ENCODE measurements around the gene RUVBL2. TPM values are rescaled to one million over a fixed set of nuclear protein-coding genes. Genes with fewer than 3 reads are reported as not detected.
A peak's percentile ranks its signal among the peaks of the same experiment; 100 is the strongest.
"Not testable (repeated sequence)": the region's sequence is repeated elsewhere in the genome, so short reads cannot be mapped to it uniquely, and the experiment has no call there.

Gene RUVBL2
- total RNA-seq, 1 experiment from 2014 or later, result 199 TPM

DNA sequence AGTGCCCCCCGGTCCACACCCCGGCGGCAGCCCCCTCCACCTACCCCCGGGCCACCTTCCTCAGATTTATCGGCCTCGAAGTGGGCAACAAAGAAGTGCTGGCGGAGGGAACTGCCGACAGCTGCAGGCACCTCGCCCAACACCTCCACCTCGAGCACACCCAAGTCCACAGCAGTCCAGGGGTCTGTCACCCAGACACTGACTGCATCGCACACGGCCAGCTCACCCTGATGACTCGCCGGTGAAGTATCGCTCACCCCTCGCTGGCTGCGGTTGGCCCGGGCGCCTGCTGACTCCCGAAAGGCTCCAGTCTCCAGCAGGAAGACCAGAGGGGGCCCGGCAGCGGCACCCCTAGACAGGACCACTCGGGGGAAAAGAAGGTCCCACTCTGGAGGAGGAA, 31.9 kb downstream of the RUVBL2 start:
- H3K36me3 Mint-ChIP-seq (ENCODE audit: insufficient read depth, unreplicated experiment); CTCF ChIA-PET; H3K27ac Mint-ChIP-seq (ENCODE audit: unreplicated experiment); BruUV-seq (replicated peaks); DNase-seq; H3K9me3 Mint-ChIP-seq (ENCODE audit: low read depth, unreplicated experiment); intact Hi-C loops (cut with micrococcal nuclease; ENCODE audit: unreplicated experiment); H3K4me3 Mint-ChIP-seq (ENCODE audit: low read depth, unreplicated experiment): not testable (repeated sequence)
- Mint-ChIP-seq H3K27me3 (ENCODE audit: unreplicated experiment) (peaks cover 30% of the 10 kb centered on the region), H3K4me1 (ENCODE audit: low read depth, unreplicated experiment) (peaks cover 12% of the 10 kb centered on the region)

DNA sequence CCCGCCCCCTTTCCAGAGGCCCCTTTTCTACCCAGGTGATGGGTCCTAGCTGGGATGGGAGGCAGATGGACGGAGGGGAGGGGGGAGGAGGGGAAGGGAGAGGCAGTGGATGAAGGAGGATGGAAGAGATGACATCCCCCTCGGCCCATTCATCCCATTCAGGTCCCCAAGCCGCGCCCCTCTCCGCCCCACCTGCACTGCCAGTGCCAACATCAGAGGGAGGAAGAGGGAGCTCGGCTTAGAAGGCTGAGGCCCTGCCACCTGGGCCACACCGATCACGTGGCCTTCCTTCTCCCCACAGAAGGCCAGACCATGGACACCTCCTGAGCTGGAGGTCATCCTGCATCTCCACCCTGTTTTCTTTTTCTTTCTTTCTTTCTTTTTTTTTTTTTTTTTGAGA, 35.0 kb downstream of the RUVBL2 start:
- H3K27ac Mint-ChIP-seq (ENCODE audit: unreplicated experiment); H3K4me3 Mint-ChIP-seq (ENCODE audit: low read depth, unreplicated experiment); DNase-seq; H3K9me3 Mint-ChIP-seq (ENCODE audit: low read depth, unreplicated experiment); H3K36me3 Mint-ChIP-seq (ENCODE audit: insufficient read depth, unreplicated experiment); BruUV-seq (replicated peaks); H3K4me1 Mint-ChIP-seq (ENCODE audit: low read depth, unreplicated experiment); CTCF ChIA-PET; intact Hi-C loops (cut with micrococcal nuclease; ENCODE audit: unreplicated experiment): not testable (repeated sequence)
- peaks cover 19% of the 10 kb centered on the region for H3K27me3 Mint-ChIP-seq (ENCODE audit: unreplicated experiment)

DNA sequence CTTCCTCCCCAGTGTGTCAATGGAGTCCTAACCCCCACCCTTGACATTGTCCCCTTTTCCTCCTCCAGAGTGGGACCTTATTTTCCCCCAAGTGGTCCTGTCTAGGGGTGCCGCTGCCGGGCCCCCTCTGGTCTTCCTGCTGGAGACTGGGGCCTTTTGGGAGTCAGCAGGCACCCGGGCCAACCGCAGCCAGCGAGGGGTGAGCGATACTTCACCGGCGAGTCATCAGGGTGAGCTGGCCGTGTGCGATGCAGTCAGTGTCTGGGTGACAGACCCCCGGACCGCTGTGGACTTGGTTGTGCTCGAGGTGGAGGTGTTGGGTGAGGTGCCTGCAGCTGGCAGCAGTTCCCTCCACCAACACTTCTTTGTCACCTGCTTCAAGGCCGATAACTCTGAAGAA, 36.1 kb downstream of the RUVBL2 start:
- H3K4me3 Mint-ChIP-seq (ENCODE audit: low read depth, unreplicated experiment); H3K4me1 Mint-ChIP-seq (ENCODE audit: low read depth, unreplicated experiment); H3K36me3 Mint-ChIP-seq (ENCODE audit: insufficient read depth, unreplicated experiment); intact Hi-C loops (cut with micrococcal nuclease; ENCODE audit: unreplicated experiment); H3K9me3 Mint-ChIP-seq (ENCODE audit: low read depth, unreplicated experiment); CTCF ChIA-PET; DNase-seq; BruUV-seq (replicated peaks); H3K27ac Mint-ChIP-seq (ENCODE audit: unreplicated experiment): not testable (repeated sequence)
- H3K27me3 Mint-ChIP-seq (ENCODE audit: unreplicated experiment), result peaks cover 19% of the 10 kb centered on the region

DNA sequence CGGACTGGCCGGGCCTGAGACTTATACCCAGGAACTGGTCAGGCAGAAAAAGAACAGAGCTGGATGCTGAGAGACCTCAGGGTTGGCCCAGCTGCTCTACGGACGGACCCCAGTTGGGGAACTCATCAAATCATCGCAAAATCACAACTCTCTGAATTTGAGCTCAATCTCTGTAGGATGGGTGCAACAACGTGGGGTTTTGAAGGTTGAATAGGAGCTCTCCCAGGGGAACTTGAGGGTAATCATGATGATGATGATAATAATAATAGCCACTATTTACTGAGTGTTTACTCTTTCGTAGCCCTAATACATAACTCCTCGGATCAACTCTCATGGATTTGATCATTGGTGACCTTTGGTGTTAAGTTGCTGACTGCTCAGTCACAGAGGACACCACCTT, 36.6 kb downstream of the RUVBL2 start:
- CTCF ChIA-PET, result not testable (repeated sequence)

DNA sequence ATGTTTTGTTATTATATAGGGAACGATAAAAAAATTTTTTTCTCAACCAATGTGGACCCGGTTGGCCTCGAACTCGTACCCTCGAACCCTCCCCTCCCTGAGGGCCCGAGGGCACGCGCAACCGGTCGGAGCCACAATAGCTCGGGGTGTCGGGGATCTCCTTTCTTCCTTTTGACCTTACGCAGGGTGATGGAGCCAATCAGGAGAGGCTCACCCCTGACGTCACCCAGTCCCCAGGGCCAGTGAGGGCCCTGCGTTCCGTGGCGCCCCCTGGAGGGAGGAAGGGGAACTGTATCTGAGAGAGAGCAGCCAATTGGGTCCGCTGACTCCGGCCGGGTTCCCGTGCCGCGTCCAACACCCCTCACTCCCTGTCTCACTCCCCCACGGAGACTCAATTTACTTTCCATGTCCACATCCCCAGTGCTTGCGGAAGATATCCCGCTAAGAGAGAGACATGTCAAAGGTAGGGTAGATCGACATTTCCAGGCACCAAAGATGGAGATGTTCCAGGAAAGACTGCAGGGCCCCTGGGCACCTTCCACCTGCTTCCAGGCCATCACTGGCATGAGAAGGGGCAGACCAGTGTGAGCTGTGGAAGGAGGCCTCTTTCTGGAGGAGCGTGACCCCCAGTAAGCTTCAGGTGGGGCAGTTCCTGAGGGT, 38.1 kb downstream of the RUVBL2 start, which contains the start of gene CGB2:
Gene CGB2 (plus strand): TSS at position 249 of the 660 bp plus-strand sequence. CDS start 206 bp downstream, at position 455.
- H3K4me1 Mint-ChIP-seq (ENCODE audit: low read depth, unreplicated experiment); H3K9me3 Mint-ChIP-seq (ENCODE audit: low read depth, unreplicated experiment); BruUV-seq (replicated peaks); H3K4me3 Mint-ChIP-seq (ENCODE audit: low read depth, unreplicated experiment); intact Hi-C loops (cut with micrococcal nuclease; ENCODE audit: unreplicated experiment); H3K27me3 Mint-ChIP-seq (ENCODE audit: unreplicated experiment); DNase-seq; H3K27ac Mint-ChIP-seq (ENCODE audit: unreplicated experiment); CTCF ChIA-PET: not testable (repeated sequence)
- TF ChIP-seq, protein P1, sequence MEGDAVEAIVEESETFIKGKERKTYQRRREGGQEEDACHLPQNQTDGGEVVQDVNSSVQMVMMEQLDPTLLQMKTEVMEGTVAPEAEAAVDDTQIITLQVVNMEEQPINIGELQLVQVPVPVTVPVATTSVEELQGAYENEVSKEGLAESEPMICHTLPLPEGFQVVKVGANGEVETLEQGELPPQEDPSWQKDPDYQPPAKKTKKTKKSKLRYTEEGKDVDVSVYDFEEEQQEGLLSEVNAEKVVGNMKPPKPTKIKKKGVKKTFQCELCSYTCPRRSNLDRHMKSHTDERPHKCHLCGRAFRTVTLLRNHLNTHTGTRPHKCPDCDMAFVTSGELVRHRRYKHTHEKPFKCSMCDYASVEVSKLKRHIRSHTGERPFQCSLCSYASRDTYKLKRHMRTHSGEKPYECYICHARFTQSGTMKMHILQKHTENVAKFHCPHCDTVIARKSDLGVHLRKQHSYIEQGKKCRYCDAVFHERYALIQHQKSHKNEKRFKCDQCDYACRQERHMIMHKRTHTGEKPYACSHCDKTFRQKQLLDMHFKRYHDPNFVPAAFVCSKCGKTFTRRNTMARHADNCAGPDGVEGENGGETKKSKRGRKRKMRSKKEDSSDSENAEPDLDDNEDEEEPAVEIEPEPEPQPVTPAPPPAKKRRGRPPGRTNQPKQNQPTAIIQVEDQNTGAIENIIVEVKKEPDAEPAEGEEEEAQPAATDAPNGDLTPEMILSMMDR (IDR thresholded peaks at IDR 0.05; ENCODE audit: unreplicated experiment), result peak; percentile 68
- H3K36me3 Mint-ChIP-seq (ENCODE audit: insufficient read depth, unreplicated experiment), result peaks cover 19% of the 10 kb centered on the region

More for the DNA sequence above, 36.6 kb downstream of the RUVBL2 start:
- DNase-seq; H3K27ac Mint-ChIP-seq (ENCODE audit: unreplicated experiment); H3K4me3 Mint-ChIP-seq (ENCODE audit: low read depth, unreplicated experiment); H3K4me1 Mint-ChIP-seq (ENCODE audit: low read depth, unreplicated experiment); H3K9me3 Mint-ChIP-seq (ENCODE audit: low read depth, unreplicated experiment); intact Hi-C loops (cut with micrococcal nuclease; ENCODE audit: unreplicated experiment); BruUV-seq (replicated peaks): not testable (repeated sequence)
- peaks cover 18% of the 10 kb centered on the region for H3K27me3 Mint-ChIP-seq (ENCODE audit: unreplicated experiment)
- H3K36me3 Mint-ChIP-seq (ENCODE audit: insufficient read depth, unreplicated experiment), result peaks cover 11% of the 10 kb centered on the region

DNA sequence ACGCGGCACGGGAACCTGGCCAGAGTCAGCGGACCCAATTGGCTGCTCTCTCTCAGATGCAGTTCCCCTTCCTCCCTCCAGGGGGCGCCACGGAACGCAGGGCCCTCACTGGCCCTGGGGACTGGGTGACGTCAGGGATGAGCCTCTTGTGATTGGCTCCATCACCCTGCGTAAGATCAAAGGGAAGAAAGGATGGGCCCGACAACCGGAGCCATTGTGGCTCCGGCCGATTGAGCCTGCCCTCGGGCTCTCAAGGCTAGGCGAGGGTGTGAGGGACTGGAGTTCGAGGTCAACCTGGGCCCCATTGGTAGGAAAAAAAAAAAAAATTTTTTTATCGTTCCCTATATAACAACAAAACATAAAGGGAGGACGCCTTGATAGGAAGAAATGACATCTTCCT, 43.1 kb downstream of the RUVBL2 start, which contains the start of gene CGB1:
Gene CGB1 (minus strand): TSS at position 81 of the 400 bp plus-strand sequence. CDS start 184 bp downstream, outside the sequence.
- H3K27me3 Mint-ChIP-seq (ENCODE audit: unreplicated experiment); H3K4me3 Mint-ChIP-seq (ENCODE audit: low read depth, unreplicated experiment); H3K9me3 Mint-ChIP-seq (ENCODE audit: low read depth, unreplicated experiment); BruUV-seq (replicated peaks); DNase-seq; H3K27ac Mint-ChIP-seq (ENCODE audit: unreplicated experiment); intact Hi-C loops (cut with micrococcal nuclease; ENCODE audit: unreplicated experiment); CTCF ChIA-PET: not testable (repeated sequence)
- Mint-ChIP-seq H3K4me1 (ENCODE audit: low read depth, unreplicated experiment) (peaks cover 15% of the 10 kb centered on the region), H3K36me3 (ENCODE audit: insufficient read depth, unreplicated experiment) (peaks cover 22% of the 10 kb centered on the region)
- TF ChIP-seq, protein P1 (IDR thresholded peaks at IDR 0.05; ENCODE audit: unreplicated experiment), result peak; percentile 86

DNA sequence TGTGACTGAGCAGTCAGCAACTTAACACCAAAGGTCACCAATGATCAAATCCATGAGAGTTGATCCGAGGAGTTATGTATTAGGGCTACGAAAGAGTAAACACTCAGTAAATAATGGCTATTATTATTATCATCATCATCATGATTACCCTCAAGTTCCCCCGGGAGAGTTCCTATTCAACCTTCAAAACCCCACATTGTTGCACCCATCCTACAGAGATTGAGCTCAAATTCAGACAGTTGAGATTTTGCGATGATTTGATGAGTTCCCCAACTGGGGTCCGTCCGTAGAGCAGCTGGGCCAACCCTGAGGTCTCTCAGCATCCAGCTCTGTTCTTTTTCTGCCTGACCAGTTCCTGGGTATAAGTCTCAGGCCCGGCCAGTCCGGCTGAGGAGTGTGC, 44.4 kb downstream of the RUVBL2 start:
- H3K27me3 Mint-ChIP-seq (ENCODE audit: unreplicated experiment); H3K9me3 Mint-ChIP-seq (ENCODE audit: low read depth, unreplicated experiment); intact Hi-C loops (cut with micrococcal nuclease; ENCODE audit: unreplicated experiment); DNase-seq: not testable (repeated sequence)
- Mint-ChIP-seq H3K36me3 (ENCODE audit: insufficient read depth, unreplicated experiment) (peaks cover 27% of the 10 kb centered on the region), H3K4me3 (ENCODE audit: low read depth, unreplicated experiment) (peak overlapping the region; percentile 18), H3K27ac (ENCODE audit: unreplicated experiment) (peak overlapping the region; percentile 63), H3K4me1 (ENCODE audit: low read depth, unreplicated experiment) (peaks cover 28% of the 10 kb centered on the region)
- BruUV-seq (replicated peaks), result TSS peak; percentile 97
- CTCF ChIA-PET, result interaction anchor here (0.9 kb wide), 1 partner anchor 18 kb away, joined by 3 read pairs; no protein-coding TSS in a partner anchor

DNA sequence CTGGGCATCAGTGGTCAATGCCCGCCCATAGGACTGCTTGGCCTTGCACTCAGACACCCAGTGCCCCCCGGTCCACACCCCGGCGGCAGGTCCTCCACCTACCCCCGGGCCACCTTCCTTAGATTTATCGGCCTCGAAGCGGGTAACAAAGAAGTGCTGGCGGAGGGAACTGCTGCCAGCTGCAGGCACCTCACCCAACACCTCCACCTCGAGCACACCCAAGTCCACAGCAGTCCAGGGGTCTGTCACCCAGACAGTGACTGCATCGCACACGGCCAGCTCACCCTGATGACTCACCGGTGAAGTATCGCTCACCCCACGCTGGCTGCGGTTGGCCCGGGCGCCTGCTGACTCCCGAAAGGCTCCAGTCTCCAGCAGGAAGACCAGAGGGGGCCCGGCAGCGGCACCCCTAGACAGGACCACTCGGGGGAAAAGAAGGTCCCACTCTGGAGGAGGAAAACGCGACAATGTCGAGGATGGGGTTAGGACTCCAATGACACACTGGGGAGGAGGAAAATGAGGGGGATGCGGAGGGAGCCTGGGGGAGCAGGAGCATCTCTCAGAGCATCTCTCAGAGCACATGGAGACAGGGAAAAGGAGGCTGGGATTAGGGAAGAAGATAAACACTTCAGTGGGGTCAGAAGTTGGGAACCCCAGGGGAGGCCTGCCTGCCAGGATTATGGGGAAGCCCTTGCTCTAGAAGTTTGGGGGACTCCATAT, 45.0 kb downstream of the RUVBL2 start:
- H3K4me3 Mint-ChIP-seq (ENCODE audit: low read depth, unreplicated experiment), result peak overlapping the region; percentile 18
- peak; percentile 89 for DNase-seq
- H3K27ac Mint-ChIP-seq (ENCODE audit: unreplicated experiment), result peak overlapping the region; percentile 63
- intact Hi-C loops (cut with micrococcal nuclease; ENCODE audit: unreplicated experiment); H3K27me3 Mint-ChIP-seq (ENCODE audit: unreplicated experiment); H3K9me3 Mint-ChIP-seq (ENCODE audit: low read depth, unreplicated experiment); BruUV-seq (replicated peaks): not testable (repeated sequence)
- CTCF ChIA-PET, result interaction anchor here (0.6 to 0.9 kb wide), 2 partner anchors 18 to 847 kb away, joined by 3 read pairs; no protein-coding TSS in a partner anchor
- H3K4me1 Mint-ChIP-seq (ENCODE audit: low read depth, unreplicated experiment), result peaks cover 31% of the 10 kb centered on the region
- peaks cover 27% of the 10 kb centered on the region for H3K36me3 Mint-ChIP-seq (ENCODE audit: insufficient read depth, unreplicated experiment)

Data from Calu3 (cell line).